ENCODE results near the gene ISOC2. TPM values are rescaled to one million over a fixed set of nuclear protein-coding genes. Genes with fewer than 3 reads are reported as not detected.

Gene ISOC2
- total and polyA plus RNA-seq, 8 donors: 19.8 to 348 (median 70.7) TPM

DNA sequence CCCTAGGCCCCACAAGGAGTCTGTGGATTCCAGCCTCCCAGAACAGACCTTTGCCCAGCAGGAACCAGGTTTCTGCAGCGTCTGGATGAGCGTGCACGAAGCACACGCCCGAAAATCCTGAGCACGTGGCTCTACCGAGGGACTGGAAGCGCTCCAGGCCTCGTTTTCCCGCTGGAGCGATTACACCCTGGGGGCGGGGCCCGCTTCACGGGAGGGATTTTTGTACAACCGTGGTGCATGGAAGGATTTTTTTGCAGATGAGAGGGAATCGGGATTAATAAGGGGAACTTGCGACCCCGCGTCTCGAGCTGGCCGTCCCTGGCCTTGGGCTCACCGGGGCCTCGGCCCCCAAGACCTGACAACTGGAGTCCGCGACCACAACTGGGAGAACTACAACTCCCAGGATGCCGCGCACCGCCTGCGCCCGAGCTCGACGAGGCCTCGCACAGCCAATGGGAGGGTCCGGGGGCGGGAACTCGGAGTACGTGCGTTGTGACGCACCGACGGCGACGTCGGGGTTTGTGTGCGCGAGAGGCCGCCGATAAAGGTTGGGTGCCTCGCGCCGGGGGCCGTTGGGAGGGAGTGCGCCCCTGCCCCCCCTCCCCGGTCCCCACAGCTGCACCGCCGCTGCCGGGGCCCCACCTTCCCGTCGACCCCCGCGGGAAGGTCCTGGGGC lies 14.8 kb upstream of the ISOC2 start, which contains the start of gene ZNF628:
ZNF628 (plus strand) TSS at position 518 of the 676 bp plus-strand sequence. CDS start 3,294 bp downstream, outside the sequence.
- intact Hi-C loops (cut with DNase I; ENCODE audit: low total_unique reads): no loop called here
- WGBS, 5 donors: 0 to 3% (median 1%) methylated on average over 25 to 61 of the region's 61 CpGs
- DNase-seq: peak; percentile 99 to 100
- TF ChIP-seq EP300 (IDR thresholded peaks at IDR 0.05) (no peak), POLR2A (IDR thresholded peaks at IDR 0.05) (peak in 1 of 4 donors; percentile 71), POLR2AphosphoS5 (IDR thresholded peaks at IDR 0.05) (peak; percentile 85 to 96 (median 94))
- TF ChIP-seq, protein P1, sequence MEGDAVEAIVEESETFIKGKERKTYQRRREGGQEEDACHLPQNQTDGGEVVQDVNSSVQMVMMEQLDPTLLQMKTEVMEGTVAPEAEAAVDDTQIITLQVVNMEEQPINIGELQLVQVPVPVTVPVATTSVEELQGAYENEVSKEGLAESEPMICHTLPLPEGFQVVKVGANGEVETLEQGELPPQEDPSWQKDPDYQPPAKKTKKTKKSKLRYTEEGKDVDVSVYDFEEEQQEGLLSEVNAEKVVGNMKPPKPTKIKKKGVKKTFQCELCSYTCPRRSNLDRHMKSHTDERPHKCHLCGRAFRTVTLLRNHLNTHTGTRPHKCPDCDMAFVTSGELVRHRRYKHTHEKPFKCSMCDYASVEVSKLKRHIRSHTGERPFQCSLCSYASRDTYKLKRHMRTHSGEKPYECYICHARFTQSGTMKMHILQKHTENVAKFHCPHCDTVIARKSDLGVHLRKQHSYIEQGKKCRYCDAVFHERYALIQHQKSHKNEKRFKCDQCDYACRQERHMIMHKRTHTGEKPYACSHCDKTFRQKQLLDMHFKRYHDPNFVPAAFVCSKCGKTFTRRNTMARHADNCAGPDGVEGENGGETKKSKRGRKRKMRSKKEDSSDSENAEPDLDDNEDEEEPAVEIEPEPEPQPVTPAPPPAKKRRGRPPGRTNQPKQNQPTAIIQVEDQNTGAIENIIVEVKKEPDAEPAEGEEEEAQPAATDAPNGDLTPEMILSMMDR (IDR thresholded peaks at IDR 0.05): no peak
- H3K9me3 ChIP-seq: no peaks in the 10 kb centered on the region
- H3K4me1 ChIP-seq: peaks cover 14 to 30% (median 25%) of the 10 kb centered on the region in 4 donors
- H3K36me3 ChIP-seq: peaks cover 0 to 10% (median 6%) of the 10 kb centered on the region in 4 donors
- peak within 1 kb of the TSS; percentile 51 to 69 (median 60) for H3K4me3 ChIP-seq
- no peaks in the 10 kb centered on the region for H3K27me3 ChIP-seq
- H3K27ac ChIP-seq: peak within 1 kb of the TSS; percentile 94 to 98 (median 95)

- Histone ChIP-seq H3K36me3 (no peaks in the 10 kb centered on the region), H3K4me3 (no peak overlapping the region), H3K27ac (no peak overlapping the region), H3K9me3 (no peaks in the 10 kb centered on the region), H3K27me3 (no peaks in the 10 kb centered on the region), H3K4me1 (peaks cover 14 to 30% (median 25%) of the 10 kb centered on the region in 4 donors)
- DNase-seq: peak in 1 of 2 donors; percentile 46
- TF ChIP-seq POLR2A (IDR thresholded peaks at IDR 0.05): no peak
- TF ChIP-seq, protein P1 (IDR thresholded peaks at IDR 0.05): no peak
- intact Hi-C loops (cut with DNase I; ENCODE audit: low total_unique reads): no loop called here
- 84 to 90% (median 86%) methylated on average over 14 to 19 of the region's 19 CpGs for WGBS, 5 donors
Observed at GRCh38 chr19:55474269-55475265, 13.1 kb upstream of the ISOC2 start.

- TF ChIP-seq POLR2A (IDR thresholded peaks at IDR 0.05) (no peak), EP300 (IDR thresholded peaks at IDR 0.05) (no peak), POLR2AphosphoS5 (IDR thresholded peaks at IDR 0.05) (no peak)
- TF ChIP-seq, protein P1 (IDR thresholded peaks at IDR 0.05): no peak
- Histone ChIP-seq H3K27me3 (no peaks in the 10 kb centered on the region), H3K27ac (peak overlapping the region in 1 of 5 donors; percentile 14), H3K4me3 (no peak overlapping the region), H3K9me3 (no peaks in the 10 kb centered on the region), H3K36me3 (no peaks in the 10 kb centered on the region), H3K4me1 (peaks cover 14 to 23% (median 20%) of the 10 kb centered on the region in 4 donors)
- intact Hi-C loops (cut with DNase I; ENCODE audit: low total_unique reads): no loop called here
- DNase-seq: peak in 1 of 2 donors; percentile 20
- WGBS, 5 donors: 69 to 77% (median 74%) methylated on average over 15 to 16 of the region's 16 CpGs
Observed at GRCh38 chr19:55473225-55474012, 12.0 kb upstream of the ISOC2 start.
